GM19043 (cell line): ENCODE results near the gene NELFE.
"Not testable (repeated sequence)": the region's sequence is repeated elsewhere in the genome, so short reads cannot be mapped to it uniquely, and the experiment has no call there.

ENCODE experiments used
- ATAC-seq: cut with Tn5 transposase; IDR thresholded peaks from one replicate; pipeline ENCODE4 v1.9.1; 2021; ENCODE audit warnings: low read depth; ENCODE audit not compliant: unreplicated experiment

NELFE gene

DNA sequence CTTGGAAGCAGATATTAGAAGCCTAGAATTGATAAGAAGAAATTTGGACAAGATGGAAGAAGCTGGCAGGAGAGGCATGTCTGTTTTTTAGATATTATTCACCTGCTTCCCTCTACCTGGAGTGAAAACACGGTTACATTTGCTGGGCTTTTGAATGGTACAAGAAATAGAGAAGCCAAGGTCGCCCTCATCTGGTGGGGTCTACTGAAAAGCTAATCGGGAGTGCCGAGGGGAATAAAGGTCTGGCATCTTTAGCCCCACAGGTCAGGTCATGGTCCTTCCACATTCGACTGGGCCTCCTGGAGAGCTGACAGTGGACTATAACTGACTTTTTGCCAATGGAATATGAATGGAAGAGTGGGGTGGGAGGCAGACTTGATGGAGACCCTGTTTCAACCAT is 35.8 kb downstream of the NELFE start:
- no peak for ATAC-seq

DNA sequence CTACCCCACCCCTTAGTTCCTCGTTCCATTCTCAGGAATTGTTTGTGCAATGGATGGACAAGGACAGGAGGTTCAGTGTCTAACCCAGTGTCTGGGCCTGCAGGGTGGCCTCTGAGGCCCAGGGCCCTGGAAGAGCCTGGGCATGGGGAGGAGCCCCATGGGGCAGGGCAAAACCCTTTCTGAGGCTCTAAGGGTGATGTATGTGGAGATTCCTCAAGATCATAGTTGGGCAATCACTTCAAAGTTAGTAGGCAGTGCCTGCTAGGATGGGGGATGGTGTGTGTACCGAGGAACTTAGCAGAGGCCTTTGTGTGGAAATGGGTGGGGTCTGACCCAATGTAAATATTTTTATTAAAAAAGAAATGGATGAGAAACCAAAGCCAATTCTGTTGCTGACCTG is 38.0 kb downstream of the NELFE start:
- ATAC-seq: no peak

DNA sequence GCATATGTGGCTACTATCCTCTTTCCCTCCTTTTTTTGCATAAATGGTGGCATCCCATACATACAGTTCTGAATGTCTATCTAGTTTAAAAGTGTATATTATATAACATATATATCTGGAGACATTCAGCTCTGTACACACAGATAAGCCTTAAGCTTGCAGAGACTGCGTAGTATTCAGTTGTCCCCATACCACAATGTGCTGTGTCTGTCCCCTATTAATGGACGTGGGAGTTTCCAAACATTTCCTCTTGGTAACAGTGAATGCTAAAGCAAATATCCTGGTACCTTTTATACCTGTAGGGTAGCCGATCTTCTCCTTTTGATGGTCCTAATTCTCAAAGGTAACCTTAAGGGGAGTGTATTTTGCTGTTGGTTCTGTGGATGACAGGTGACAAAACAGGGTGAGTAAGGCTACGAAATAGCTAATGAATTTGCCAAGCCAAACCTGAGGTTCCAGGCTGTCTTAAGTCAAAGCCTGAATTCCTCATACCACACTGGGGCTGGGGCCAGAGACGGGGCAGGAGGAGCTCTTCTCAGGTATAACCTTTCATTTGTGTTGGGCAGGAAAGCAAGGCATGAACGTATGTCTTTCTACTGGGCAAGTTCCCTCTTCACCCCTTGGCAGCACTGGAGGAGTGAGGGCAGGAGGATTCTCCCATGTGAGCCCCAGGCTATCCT is 39.0 kb downstream of the NELFE start:
- no peak for ATAC-seq

DNA sequence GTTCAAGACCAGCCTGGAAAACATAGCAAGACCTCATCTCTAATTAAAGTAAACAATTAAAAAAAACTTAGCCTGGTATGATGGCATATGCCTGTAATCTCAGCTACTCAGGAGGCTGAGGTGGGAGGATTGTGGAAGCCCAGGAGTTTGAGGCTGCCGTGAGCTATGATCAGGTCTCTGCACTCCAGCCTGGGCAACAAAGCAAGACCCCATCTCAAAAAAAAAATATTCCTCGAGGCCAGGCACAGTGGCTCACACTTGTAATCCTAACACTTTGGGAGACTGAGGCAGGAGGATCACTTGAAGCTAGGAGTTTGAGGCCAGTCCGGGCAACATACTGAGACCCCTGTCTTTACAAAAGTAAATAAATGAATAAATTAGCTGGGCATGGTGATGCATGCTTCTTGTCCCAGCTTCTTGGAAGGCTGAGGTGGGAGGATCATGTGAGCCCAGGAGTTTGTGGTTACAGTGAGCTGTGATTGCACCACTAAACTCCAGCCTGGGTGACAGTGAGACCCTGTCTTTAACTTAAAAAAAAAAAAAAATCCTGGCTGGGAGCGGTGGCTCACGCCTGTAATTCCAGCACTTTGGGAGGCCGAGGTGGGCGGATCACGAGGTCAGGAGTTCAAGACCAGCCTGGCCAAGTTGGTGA is 40.6 kb downstream of the NELFE start:
- ATAC-seq: no peak

DNA sequence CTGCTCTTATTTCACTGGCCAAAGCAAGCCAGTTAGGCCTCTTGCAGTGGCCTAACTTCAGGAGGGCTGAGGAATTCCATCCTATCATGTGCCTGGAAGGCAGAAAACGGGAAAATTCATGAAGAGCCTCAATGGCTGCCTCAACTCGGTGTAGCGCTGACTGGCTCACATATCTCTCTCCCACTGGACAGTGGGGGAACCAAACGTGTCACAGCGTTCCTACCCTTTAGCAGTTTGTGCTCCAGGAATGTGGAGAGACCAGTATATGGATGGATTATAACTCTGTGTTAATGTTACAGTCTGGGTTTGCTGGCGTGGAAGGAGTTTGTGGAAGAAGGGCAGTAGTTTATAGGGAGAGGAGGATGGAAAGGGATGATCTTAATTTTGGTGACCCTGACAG is 43.0 kb downstream of the NELFE start:
- ATAC-seq: no peak

DNA sequence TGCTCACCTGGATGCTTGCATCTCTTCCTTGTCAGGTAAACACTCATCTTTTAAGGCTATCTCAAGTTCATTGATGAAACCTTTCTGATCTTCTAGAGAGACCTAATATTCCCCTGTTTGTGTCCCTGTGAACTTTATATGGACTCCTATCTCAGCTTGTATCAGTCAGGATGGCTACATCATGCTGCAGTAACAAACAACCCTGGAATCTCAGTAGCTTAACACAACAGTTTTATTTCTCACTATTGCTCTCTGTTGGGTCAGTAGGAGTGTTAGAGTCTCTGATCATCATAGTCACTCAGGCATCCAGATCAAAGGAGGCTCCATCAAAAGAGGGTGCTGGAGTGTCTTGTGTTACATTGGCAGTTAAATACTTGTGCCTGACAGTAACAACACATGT is 43.4 kb downstream of the NELFE start:
- ATAC-seq: no peak

DNA sequence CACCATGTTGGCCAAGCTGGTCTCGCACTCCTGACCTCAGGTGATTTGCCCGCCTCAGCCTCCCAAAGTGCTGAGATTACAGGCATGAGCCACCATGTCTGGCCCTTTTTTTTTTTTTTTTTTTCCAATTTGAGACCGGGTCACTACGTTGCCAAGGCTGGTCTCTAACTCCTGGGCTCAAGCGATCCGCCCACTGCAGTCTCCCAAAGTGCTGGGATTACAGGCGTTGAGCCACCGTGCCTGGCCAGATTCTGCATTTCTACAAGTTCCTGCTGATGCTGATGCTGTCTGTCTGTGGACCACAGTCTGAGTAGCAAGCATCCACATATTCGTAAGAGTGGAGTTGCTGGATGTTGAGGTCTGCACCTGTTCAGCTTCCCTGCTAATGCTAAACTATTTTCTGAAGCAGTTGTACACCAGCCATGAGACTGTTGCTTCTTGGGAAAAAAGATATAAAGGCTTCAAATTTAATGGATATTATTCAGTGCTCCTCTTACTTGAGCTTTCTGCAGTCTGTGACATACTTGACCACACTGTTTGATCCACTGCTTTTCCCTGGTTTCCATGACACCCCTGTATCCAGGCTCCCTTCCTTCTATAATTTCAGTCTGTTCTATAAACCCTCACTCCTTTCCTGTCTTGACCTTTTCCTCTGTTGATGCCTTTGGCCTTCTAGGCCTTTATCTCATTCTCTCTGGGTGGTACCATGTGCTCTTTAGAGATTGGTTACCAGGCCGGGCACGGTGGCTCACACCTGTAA is 46.8 kb downstream of the NELFE start:
- ATAC-seq: no peak

DNA sequence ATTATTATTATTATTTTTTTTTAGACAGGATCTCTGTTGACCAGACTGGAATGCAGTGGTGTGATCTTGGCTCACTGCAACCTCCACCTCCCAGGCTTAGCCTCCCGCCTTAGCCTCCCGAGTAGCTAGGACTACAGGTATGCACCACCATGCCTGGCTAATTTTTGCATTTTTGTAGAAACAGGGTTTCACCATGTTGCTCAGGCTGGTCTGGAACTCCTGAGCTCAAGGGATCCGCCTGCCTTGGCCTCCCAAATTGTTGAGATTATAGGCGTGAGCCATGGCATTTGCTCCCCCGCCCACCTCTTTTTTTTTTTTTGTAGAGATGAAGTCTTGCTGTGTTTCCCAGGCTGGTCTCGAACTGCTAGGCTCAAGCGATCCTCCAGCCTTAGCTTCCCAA is 49.5 kb downstream of the NELFE start:
- ATAC-seq: not testable (repeated sequence)

DNA sequence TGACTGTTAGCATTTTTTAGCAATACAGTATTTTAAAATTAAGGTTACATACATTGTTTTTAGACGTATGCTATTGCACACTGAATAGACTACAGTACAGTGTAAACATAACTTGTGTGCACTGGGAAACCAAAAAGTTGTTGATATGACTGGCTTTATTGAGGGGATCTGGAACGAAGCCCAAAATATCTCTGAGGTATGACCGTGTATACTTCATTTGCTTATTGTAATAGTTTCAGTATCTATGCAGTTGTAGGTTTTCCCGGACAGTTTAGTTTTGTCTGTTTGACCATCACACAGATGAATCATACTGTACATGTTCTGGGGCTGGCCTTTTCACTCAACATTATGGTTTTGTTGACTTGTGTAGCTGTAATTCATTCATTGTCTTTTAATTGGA is 50.0 kb downstream of the NELFE start:
- no peak for ATAC-seq

DNA sequence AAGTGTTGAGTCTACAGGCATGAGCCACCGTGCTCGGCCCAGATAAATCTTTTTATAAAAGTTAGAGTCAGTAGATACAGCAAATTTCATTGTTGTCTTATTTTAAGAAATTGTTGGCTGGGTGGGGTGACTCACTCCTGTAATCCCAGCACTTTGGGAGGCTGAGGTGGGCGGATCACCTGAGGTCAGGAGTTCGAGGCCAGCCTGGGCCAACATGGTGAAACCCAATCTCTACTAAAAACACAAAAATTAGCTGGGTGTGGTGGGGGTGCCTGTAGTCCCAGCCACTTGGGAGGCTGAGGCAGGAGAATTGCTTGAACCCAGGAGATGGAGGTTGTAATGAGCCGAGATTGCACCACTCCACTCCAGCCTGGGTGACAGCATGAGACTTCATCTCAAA is 50.5 kb downstream of the NELFE start:
- not testable (repeated sequence) for ATAC-seq

DNA sequence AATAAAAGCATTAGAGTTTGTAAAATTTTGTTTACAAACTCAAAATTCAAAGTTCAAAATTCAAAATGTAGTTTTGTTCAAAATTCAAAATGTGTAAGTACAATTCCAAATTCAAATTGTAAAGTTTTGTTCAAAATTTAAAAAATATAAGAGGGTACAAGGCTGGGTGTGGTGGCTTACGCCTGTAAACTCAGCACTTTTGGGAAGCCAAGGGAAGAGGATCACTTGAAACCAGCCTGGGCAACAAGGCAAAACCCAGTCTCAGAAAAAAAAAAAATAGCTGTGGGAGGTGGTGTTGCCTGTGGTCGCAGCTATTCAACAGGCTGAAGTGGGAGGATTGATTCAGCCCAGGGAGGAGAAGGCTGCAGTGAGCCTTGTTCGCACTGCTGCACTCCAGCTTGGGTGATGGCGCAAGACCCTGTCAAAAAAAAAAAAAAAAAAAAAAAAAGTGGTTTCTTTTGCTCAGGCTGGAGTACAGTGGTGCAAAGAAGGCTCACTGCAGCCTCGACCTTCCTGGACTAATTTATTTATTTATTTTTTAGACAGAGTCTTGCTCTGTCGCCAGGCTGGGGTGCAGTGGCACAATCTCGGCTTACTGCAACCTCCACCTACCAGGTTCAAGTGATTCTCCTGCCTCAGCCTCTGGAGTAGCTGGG is 51.5 kb downstream of the NELFE start:
- no peak for ATAC-seq

DNA sequence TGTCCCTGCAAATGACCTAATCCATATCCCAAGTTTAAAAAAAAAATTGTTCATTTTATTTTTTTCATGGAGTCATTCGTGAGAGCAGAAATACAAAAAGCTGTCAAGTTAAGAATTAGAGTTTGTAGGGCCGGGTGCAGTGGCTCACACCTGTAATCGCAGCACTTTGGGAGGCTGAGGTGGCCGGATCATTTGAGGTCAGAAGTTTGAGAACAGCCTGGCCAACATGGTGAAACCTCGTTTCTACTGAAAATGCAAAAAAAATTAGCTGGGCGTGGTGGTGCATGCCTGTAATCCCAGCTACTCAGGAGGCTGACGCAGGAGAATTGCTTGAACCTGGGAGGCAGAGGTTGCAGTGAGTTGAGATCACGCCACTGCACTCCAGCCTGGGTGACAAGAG is 52.0 kb downstream of the NELFE start:
- ATAC-seq: not testable (repeated sequence)

DNA sequence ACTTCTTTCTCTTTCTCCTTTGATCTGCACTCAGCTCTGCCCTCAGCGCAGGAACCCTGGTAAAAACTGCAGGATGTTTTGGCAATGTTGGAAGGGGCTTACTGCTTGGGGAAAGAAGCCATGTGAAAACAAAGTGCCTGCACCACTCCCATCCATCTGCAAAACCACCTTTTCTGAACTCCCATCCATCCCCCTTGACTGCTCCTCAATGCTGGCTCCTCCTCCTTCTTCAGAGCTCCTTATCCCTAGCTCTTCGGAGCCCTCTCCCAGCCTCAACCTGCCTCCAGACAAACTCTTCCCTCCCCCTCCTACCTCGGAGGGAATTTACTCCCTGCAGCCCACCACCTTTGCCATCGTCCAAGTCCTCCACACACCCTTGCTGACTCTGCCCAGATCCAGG is 52.6 kb downstream of the NELFE start:
- ATAC-seq: no peak

DNA sequence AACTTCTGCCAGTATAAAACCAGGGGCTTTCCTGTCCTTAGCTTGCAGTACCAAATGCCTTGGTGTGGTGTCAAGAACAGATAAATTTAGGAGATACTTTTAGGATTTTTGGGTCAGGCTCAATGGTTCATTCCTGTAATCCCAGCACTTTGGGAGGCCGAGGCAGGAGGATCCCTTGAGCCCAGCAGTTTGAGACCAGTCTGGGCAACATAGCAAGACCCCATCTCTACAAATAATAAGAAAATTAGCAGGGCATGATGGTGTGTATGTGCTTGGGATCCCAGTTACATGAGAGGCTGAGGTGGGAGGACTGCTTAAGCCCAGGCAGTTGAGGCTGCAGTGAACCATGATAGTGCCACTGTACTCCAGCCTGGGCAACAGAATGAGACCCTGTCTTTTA is 53.7 kb downstream of the NELFE start:
- ATAC-seq: no peak

DNA sequence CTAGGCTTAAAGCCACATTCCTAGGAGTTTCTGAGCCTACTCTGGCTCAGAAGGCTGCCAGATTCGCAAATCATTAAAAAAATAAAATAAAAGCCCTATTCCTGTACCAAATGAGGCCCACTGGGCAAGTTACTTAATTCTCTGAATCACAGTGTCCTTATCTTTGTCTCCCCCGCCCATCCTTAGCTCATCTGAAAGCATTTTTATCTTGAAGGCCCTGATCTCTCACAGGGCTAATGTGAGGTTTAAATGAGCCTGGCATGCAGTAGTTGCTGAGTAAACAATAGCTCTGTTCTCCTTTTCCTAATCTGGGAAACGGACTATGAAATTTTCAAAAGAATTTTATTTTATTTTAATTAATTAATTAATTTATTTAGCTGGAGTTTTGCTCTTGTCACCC is 54.8 kb downstream of the NELFE start:
- no peak for ATAC-seq
